ENCODE data around the gene BTBD16. TPM values are rescaled to one million over a fixed set of nuclear protein-coding genes. Genes with fewer than 3 reads are reported as not detected.

The BTBD16 gene
- total and polyA plus RNA-seq, 10 of the 15 experiments (the other 5 are each of a cell fraction or from before 2014, with no cell fraction given): 0.11 TPM; not detected in 9

GRCh38 chr10:122341141-122341810 is 70.2 kb downstream of the BTBD16 start:
- no TSS peak for BruUV-seq (replicated peaks)
- FAIRE-seq: no peak
- no peak for TF ChIP-seq KLF5 (IDR thresholded peaks at IDR 0.05; ENCODE audit: partially characterized antibody)
- no peak for TF ChIP-seq PML (IDR thresholded peaks at IDR 0.05; ENCODE audit: low read length)
- TF ChIP-seq CREB1 (IDR thresholded peaks at IDR 0.05; ENCODE audit: low read depth): no peak
- TF ChIP-seq EP300 (IDR thresholded peaks at IDR 0.05; ENCODE audit: borderline replicate concordance in 1 of 2, control insufficient read depth in 1 of 2, low read depth in 2 of 2, low read length in 2 of 2): no peak
- no peak for TF ChIP-seq CBX5 (IDR thresholded peaks at IDR 0.05; ENCODE audit: low read depth)
- TF ChIP-seq, protein P1, sequence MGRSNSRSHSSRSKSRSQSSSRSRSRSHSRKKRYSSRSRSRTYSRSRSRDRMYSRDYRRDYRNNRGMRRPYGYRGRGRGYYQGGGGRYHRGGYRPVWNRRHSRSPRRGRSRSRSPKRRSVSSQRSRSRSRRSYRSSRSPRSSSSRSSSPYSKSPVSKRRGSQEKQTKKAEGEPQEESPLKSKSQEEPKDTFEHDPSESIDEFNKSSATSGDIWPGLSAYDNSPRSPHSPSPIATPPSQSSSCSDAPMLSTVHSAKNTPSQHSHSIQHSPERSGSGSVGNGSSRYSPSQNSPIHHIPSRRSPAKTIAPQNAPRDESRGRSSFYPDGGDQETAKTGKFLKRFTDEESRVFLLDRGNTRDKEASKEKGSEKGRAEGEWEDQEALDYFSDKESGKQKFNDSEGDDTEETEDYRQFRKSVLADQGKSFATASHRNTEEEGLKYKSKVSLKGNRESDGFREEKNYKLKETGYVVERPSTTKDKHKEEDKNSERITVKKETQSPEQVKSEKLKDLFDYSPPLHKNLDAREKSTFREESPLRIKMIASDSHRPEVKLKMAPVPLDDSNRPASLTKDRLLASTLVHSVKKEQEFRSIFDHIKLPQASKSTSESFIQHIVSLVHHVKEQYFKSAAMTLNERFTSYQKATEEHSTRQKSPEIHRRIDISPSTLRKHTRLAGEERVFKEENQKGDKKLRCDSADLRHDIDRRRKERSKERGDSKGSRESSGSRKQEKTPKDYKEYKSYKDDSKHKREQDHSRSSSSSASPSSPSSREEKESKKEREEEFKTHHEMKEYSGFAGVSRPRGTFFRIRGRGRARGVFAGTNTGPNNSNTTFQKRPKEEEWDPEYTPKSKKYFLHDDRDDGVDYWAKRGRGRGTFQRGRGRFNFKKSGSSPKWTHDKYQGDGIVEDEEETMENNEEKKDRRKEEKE (IDR thresholded peaks at IDR 0.05): no peak
- no peak for TF ChIP-seq IKZF1 (conservative IDR thresholded peaks at IDR 0.05)
- TF ChIP-seq, protein P2, sequence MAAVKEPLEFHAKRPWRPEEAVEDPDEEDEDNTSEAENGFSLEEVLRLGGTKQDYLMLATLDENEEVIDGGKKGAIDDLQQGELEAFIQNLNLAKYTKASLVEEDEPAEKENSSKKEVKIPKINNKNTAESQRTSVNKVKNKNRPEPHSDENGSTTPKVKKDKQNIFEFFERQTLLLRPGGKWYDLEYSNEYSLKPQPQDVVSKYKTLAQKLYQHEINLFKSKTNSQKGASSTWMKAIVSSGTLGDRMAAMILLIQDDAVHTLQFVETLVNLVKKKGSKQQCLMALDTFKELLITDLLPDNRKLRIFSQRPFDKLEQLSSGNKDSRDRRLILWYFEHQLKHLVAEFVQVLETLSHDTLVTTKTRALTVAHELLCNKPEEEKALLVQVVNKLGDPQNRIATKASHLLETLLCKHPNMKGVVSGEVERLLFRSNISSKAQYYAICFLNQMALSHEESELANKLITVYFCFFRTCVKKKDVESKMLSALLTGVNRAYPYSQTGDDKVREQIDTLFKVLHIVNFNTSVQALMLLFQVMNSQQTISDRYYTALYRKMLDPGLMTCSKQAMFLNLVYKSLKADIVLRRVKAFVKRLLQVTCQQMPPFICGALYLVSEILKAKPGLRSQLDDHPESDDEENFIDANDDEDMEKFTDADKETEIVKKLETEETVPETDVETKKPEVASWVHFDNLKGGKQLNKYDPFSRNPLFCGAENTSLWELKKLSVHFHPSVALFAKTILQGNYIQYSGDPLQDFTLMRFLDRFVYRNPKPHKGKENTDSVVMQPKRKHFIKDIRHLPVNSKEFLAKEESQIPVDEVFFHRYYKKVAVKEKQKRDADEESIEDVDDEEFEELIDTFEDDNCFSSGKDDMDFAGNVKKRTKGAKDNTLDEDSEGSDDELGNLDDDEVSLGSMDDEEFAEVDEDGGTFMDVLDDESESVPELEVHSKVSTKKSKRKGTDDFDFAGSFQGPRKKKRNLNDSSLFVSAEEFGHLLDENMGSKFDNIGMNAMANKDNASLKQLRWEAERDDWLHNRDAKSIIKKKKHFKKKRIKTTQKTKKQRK (IDR thresholded peaks at IDR 0.05; ENCODE audit: low read depth, low read length): no peak
- no peak for TF ChIP-seq ZNF622 (IDR thresholded peaks at IDR 0.05)
- no peak for TF ChIP-seq FOS (IDR thresholded peaks at IDR 0.05; ENCODE audit: borderline replicate concordance, extremely low read depth, insufficient read length)
- no peak for TF ChIP-seq FOXM1 (IDR thresholded peaks at IDR 0.05; ENCODE audit: low read depth, low read length)
- TF ChIP-seq POU2F2 (IDR thresholded peaks at IDR 0.05; ENCODE audit: borderline replicate concordance, low read depth, low read length): no peak
- TF ChIP-seq, protein P3, sequence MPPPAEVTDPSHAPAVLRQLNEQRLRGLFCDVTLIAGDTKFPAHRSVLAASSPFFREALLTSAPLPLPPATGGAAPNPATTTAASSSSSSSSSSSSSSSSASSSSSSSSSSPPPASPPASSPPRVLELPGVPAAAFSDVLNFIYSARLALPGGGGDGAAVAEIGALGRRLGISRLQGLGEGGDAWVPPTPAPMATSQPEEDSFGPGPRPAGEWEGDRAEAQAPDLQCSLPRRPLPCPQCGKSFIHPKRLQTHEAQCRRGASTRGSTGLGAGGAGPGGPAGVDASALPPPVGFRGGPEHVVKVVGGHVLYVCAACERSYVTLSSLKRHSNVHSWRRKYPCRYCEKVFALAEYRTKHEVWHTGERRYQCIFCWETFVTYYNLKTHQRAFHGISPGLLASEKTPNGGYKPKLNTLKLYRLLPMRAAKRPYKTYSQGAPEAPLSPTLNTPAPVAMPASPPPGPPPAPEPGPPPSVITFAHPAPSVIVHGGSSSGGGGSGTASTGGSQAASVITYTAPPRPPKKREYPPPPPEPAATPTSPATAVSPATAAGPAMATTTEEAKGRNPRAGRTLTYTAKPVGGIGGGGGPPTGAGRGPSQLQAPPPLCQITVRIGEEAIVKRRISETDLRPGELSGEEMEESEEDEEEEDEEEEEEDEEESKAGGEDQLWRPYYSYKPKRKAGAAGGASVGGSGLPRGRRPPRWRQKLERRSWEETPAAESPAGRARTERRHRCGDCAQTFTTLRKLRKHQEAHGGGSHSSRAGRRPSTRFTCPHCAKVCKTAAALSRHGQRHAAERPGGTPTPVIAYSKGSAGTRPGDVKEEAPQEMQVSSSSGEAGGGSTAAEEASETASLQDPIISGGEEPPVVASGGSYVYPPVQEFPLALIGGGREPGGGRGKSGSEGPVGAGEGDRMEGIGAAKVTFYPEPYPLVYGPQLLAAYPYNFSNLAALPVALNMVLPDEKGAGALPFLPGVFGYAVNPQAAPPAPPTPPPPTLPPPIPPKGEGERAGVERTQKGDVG (CRISPR knock-in tag; IDR thresholded peaks at IDR 0.05): no peak
- no peak for TF ChIP-seq MEF2A (IDR thresholded peaks at IDR 0.05; ENCODE audit: insufficient read depth, low read depth, low read length)

More at GRCh38 chr10:122341141-122341810, 70.2 kb downstream of the BTBD16 start:
- RAD21 ChIA-PET (ENCODE audit: unreplicated experiment): interaction anchor here (1.0 kb wide), 1 partner anchor 92 kb away, joined by 3 read pairs; no protein-coding TSS in a partner anchor
- Histone ChIP-seq H3K36me3 (ENCODE audit: control insufficient read depth in 2 of 2, insufficient read depth in 2 of 2, low read length in 1 of 2) (no peaks in the 10 kb centered on the region), H3K4me3 (no peak overlapping the region), H3K9me3 (replicated peaks; ENCODE audit: control insufficient read depth, insufficient read depth, low read length) (no peaks in the 10 kb centered on the region), H3K79me2 (ENCODE audit: control insufficient read depth, insufficient read depth, low read length) (no peaks in the 10 kb centered on the region), H3K27ac (ENCODE audit: control insufficient read depth, insufficient read depth) (no peak overlapping the region), H3K4me2 (ENCODE audit: control insufficient read depth, insufficient read depth) (no peak overlapping the region), H3K9ac (ENCODE audit: control insufficient read depth, insufficient read depth, low read length) (no peak overlapping the region), H3K4me1 (ENCODE audit: control insufficient read depth, insufficient read depth, low read length) (no peaks in the 10 kb centered on the region; the same call in 1 of the 2 replicates), H3K27me3 (replicated peaks in 1 of 2; ENCODE audit: control insufficient read depth in 2 of 2, insufficient read depth in 2 of 2, low read length in 1 of 2) (peaks cover 0 to 6% of the 10 kb centered on the region in 2 experiments; a peak in 2 of 4 replicates), H2AFZ (ENCODE audit: control insufficient read depth, low read depth, low read length) (no peak overlapping the region), H4K20me1 (ENCODE audit: control insufficient read depth, insufficient read depth) (no peaks in the 10 kb centered on the region)
- DNase-seq (ENCODE audit: low read depth, low spot score) (no peak), ATAC-seq (no peak)
- in situ Hi-C loops (cut with MboI): no loop called here
- intact Hi-C loops (cut with micrococcal nuclease; ENCODE audit: unreplicated experiment): no loop called here
- SMC1A ChIA-PET (ENCODE audit: uncharacterized antibody, unreplicated experiment): interaction anchor here (4.0 kb wide), 1 partner anchor 94 kb away, joined by 43 read pairs; no protein-coding TSS in a partner anchor
- 40% methylated on average over 9 of the region's 11 CpGs for WGBS (ENCODE audit: insufficient coverage, insufficient replicate concordance, low lambda C conversion rate, missing lambda C conversion rate)
- POLR2A ChIA-PET: no interaction called here
- CTCF ChIA-PET: interaction anchor here (0.7 to 4.4 kb wide), 4 partner anchors 42 to 382 kb away, joined by 3 to 91 read pairs (median 4); no protein-coding TSS in a partner anchor
